HL-60 (cell line): ENCODE results near the gene MAPKAPK2.

ENCODE experiments used
- DNase-seq, 2 experiments: peaks; one replicate each; pipeline ENCODE4 v3.0.0-alpha.2; 2010 to 2020; ENCODE audit warnings: low read depth in 1 of 2, low spot score in 1 of 2
- H3K27ac ChIP-seq: fragments of 250-450 bp; sonication (Bioruptor Pico); replicated peaks from 2 replicates; pipeline ENCODE4 v1.5.1; 2020; ENCODE audit warnings: mild to moderate bottlenecking, moderate library complexity
- H3K27me3 ChIP-seq: fragments of 250-450 bp; sonication (Bioruptor Pico); 2 replicates; pipeline ENCODE4 v1.5.1; 2021; ENCODE audit warnings: mild to moderate bottlenecking, moderate library complexity; ENCODE audit not compliant: insufficient read depth, poor library complexity, severe bottlenecking
- H3K4me3 ChIP-seq: replicated peaks from 2 replicates; pipeline ENCODE4 v1.5.1; 2011; ENCODE audit warnings: mild to moderate bottlenecking, control low read depth, low read length; ENCODE audit not compliant: insufficient read depth
- GABPA ChIP-seq: IDR thresholded peaks from 2 replicates; pipeline ENCODE4 v1.6.1; 2012; ENCODE audit warnings: low read depth
- POLR2AphosphoS5 ChIP-seq: IDR thresholded peaks from 2 replicates; pipeline ENCODE4 v1.6.1; 2012; ENCODE audit warnings: low read depth
- SPI1 ChIP-seq: IDR thresholded peaks from 2 replicates; pipeline ENCODE4 v1.6.1; 2012; ENCODE audit warnings: low read depth, mild to moderate bottlenecking, borderline replicate concordance
- TF ChIP-seq, protein P1 (sequence below): IDR thresholded peaks from 2 replicates; pipeline ENCODE4 v1.6.1; 2012; ENCODE audit warnings: low read depth; ENCODE audit not compliant: insufficient replicate concordance
- TF ChIP-seq, protein P2 (sequence below): IDR thresholded peaks from one replicate; pipeline ENCODE4 v1.5.1; 2011; ENCODE audit warnings: low read length, control low read depth, inconsistent platforms; ENCODE audit not compliant: insufficient read depth

Gene MAPKAPK2

DNA sequence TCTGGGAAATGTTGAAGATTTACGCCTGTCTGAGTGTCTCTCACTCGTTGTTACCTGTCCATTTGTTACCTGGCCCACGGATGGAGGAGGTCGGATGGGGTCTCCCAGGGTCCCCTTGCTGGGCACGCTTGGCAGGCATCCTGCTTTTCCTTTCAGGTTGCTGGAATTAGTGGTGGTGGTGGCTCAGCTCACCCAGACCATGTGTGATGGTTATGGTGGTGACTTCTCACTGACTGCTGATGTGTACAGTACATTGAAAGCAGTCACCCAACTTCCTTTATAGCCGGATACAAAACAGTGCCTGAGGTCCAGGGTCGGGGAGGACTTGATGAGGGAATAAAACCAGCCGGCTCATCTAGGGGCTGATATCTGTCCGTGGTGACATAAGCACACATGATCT is 19.5 kb downstream of the MAPKAPK2 start:
- TF ChIP-seq GABPA (no peak), SPI1 (no peak)
- no peak for DNase-seq
- H3K27me3 ChIP-seq, result no peaks in the 10 kb centered on the region
- H3K4me3 ChIP-seq, result no peak overlapping the region
- no peak overlapping the region for H3K27ac ChIP-seq

DNA sequence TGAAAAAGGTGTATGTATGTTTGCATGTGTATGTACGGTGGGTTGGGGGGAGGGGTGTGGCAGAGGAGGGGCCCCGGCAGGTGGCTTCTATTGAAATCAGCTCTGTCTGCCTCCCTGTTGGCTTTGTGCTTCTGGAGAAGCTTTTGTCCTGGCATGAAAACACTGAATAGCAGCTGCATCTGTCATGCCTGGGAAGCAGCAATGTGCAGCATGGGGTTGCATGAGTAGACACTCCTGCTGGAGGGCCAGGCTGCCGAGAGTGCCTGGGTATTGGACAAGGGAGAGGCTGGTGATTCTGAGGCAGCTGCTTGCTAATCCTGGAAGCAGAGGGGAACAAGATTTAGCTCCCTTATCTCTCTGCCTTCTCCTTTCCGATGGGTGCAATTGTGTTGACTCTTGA is 20.5 kb downstream of the MAPKAPK2 start:
- TF ChIP-seq, protein P1, sequence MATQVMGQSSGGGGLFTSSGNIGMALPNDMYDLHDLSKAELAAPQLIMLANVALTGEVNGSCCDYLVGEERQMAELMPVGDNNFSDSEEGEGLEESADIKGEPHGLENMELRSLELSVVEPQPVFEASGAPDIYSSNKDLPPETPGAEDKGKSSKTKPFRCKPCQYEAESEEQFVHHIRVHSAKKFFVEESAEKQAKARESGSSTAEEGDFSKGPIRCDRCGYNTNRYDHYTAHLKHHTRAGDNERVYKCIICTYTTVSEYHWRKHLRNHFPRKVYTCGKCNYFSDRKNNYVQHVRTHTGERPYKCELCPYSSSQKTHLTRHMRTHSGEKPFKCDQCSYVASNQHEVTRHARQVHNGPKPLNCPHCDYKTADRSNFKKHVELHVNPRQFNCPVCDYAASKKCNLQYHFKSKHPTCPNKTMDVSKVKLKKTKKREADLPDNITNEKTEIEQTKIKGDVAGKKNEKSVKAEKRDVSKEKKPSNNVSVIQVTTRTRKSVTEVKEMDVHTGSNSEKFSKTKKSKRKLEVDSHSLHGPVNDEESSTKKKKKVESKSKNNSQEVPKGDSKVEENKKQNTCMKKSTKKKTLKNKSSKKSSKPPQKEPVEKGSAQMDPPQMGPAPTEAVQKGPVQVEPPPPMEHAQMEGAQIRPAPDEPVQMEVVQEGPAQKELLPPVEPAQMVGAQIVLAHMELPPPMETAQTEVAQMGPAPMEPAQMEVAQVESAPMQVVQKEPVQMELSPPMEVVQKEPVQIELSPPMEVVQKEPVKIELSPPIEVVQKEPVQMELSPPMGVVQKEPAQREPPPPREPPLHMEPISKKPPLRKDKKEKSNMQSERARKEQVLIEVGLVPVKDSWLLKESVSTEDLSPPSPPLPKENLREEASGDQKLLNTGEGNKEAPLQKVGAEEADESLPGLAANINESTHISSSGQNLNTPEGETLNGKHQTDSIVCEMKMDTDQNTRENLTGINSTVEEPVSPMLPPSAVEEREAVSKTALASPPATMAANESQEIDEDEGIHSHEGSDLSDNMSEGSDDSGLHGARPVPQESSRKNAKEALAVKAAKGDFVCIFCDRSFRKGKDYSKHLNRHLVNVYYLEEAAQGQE, result no peak
- TF ChIP-seq, protein P2, sequence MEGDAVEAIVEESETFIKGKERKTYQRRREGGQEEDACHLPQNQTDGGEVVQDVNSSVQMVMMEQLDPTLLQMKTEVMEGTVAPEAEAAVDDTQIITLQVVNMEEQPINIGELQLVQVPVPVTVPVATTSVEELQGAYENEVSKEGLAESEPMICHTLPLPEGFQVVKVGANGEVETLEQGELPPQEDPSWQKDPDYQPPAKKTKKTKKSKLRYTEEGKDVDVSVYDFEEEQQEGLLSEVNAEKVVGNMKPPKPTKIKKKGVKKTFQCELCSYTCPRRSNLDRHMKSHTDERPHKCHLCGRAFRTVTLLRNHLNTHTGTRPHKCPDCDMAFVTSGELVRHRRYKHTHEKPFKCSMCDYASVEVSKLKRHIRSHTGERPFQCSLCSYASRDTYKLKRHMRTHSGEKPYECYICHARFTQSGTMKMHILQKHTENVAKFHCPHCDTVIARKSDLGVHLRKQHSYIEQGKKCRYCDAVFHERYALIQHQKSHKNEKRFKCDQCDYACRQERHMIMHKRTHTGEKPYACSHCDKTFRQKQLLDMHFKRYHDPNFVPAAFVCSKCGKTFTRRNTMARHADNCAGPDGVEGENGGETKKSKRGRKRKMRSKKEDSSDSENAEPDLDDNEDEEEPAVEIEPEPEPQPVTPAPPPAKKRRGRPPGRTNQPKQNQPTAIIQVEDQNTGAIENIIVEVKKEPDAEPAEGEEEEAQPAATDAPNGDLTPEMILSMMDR, result no peak
- TF ChIP-seq GABPA (no peak), SPI1 (no peak), POLR2AphosphoS5 (no peak)
- no peak for DNase-seq

DNA sequence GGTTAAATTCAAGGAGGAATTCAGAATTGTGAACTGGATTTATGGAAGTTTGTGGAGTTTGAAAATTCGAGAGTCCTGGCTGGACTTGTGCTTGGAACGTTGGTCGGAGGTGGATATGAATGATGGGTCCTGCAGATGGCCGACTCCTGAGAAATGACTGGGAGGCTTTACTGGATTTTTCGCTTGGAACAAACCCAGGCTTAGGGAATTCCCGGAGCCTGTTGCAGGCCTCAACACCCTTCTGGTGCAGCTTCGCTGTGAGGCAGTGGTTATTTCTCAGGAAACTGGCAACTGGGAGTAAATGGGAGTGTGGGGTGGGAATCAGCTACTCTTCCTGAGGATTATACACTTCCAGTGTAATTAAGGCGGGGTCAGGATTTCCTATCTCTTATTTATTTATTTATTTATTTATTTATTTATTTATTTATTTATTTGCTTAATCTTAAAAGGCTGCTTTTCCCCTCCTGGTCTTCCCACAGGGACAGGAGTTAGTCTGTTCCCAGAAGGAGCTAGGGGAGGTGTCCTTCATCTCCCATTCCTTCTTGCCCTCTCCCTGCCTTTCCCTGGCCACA is 21.1 kb downstream of the MAPKAPK2 start:
- DNase-seq, result no peak
- Histone ChIP-seq H3K27me3 (no peaks in the 10 kb centered on the region), H3K4me3 (no peak overlapping the region), H3K27ac (no peak overlapping the region)
- TF ChIP-seq SPI1, result no peak
- TF ChIP-seq, protein P1, result no peak
- no peak for TF ChIP-seq POLR2AphosphoS5
- no peak for TF ChIP-seq GABPA
- TF ChIP-seq, protein P2, result no peak

More for the DNA sequence above, 20.5 kb downstream of the MAPKAPK2 start:
- Histone ChIP-seq H3K4me3 (no peak overlapping the region), H3K27ac (no peak overlapping the region), H3K27me3 (no peaks in the 10 kb centered on the region)

DNA sequence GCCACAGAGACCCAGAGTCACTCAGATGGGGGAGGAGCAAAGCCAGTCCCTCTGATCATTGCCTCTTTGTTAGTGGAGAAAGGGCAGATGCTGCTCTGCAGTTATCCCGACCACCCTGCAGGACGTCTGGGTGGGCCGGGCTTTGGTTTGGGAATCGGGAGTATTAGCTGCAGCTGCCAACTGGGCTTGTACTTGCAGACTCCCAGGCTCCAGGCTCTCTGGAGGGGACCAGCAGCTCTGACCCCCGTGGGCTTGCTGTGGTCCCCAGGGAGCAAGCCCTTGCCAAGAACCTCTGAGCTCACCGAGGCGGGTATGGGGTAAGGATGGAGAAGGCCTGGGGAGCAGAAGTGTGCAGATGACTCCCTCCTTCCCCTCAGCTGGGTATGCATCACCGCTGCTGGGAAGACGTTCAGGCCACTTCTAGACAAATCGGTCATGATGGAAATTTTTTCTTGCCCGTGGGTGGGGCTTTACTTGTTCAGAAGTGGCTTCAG is 21.6 kb downstream of the MAPKAPK2 start:
- no peaks in the 10 kb centered on the region for H3K27me3 ChIP-seq
- H3K4me3 ChIP-seq, result no peak overlapping the region
- DNase-seq, result peak in 1 of 2 experiments; percentile 38
- TF ChIP-seq SPI1 (no peak), GABPA (no peak), POLR2AphosphoS5 (no peak)
- TF ChIP-seq, protein P1, result no peak
- TF ChIP-seq, protein P2, result no peak
- no peak overlapping the region; the same call in 1 of the 2 replicates for H3K27ac ChIP-seq
